ENCODE results near the gene PDE3A. TPM values are rescaled to one million over a fixed set of nuclear protein-coding genes. Genes with fewer than 3 reads are reported as not detected.

PDE3A gene
- total RNA-seq, 2 donors from 2014 or later = 78.3 to 110 TPM

GRCh38 chr12:20585055-20585625 lies 216.8 kb downstream of the PDE3A start:
- H3K4me1 ChIP-seq (ENCODE audit: control insufficient read depth in 1 of 2, low read depth in 2 of 2) = peaks cover 8 to 26% of the 10 kb centered on the region in 2 donors
- no peak overlapping the region for H3K27ac ChIP-seq
- H3K9me3 ChIP-seq = no peaks in the 10 kb centered on the region
- no peaks in the 10 kb centered on the region for H3K27me3 ChIP-seq (replicated peaks; ENCODE audit: insufficient read depth)
- peak overlapping the region; percentile 27 for H3K4me3 ChIP-seq
- no peaks in the 10 kb centered on the region for H3K36me3 ChIP-seq
- TF ChIP-seq CTCF (IDR thresholded peaks at IDR 0.05) = no peak
- DNase-seq (ENCODE audit: low spot score) (no peak), ATAC-seq (ENCODE audit: insufficient number of reproducible peaks, low FRiP score, low read depth) (no peak)

GRCh38 chr12:20585913-20586312 lies 217.6 kb downstream of the PDE3A start:
- no peak for TF ChIP-seq CTCF (IDR thresholded peaks at IDR 0.05)
- H3K36me3 ChIP-seq = no peaks in the 10 kb centered on the region
- peaks cover 8 to 26% of the 10 kb centered on the region in 2 donors for H3K4me1 ChIP-seq (ENCODE audit: control insufficient read depth in 1 of 2, low read depth in 2 of 2)
- no peak for ATAC-seq (ENCODE audit: insufficient number of reproducible peaks, low FRiP score, low read depth)
- H3K27me3 ChIP-seq (replicated peaks; ENCODE audit: insufficient read depth) = no peaks in the 10 kb centered on the region
- H3K4me3 ChIP-seq = no peak overlapping the region
- H3K9me3 ChIP-seq = no peaks in the 10 kb centered on the region
- no peak for DNase-seq (ENCODE audit: low spot score)
- H3K27ac ChIP-seq = no peak overlapping the region

- no peak for ATAC-seq (ENCODE audit: insufficient number of reproducible peaks, low FRiP score, low read depth)
- Histone ChIP-seq H3K27ac (no peak overlapping the region), H3K4me1 (ENCODE audit: control insufficient read depth in 1 of 2, low read depth in 2 of 2) (peaks cover 8 to 33% of the 10 kb centered on the region in 2 donors)
Observed at GRCh38 chr12:20588042-20588441, 219.7 kb downstream of the PDE3A start.

GRCh38 chr12:20590570-20590969 lies 222.2 kb downstream of the PDE3A start:
- peaks cover 5 to 32% of the 10 kb centered on the region in 2 donors for H3K4me1 ChIP-seq (ENCODE audit: control insufficient read depth in 1 of 2, low read depth in 2 of 2)
- no peaks in the 10 kb centered on the region for H3K27me3 ChIP-seq (replicated peaks; ENCODE audit: insufficient read depth)
- no peak for ATAC-seq (ENCODE audit: insufficient number of reproducible peaks, low FRiP score, low read depth)

More at GRCh38 chr12:20588042-20588441, 219.7 kb downstream of the PDE3A start:
- no peaks in the 10 kb centered on the region for H3K27me3 ChIP-seq (replicated peaks; ENCODE audit: insufficient read depth)
- H3K9me3 ChIP-seq = no peaks in the 10 kb centered on the region
- no peak overlapping the region for H3K4me3 ChIP-seq
- no peak for DNase-seq (ENCODE audit: low spot score)
- TF ChIP-seq CTCF (IDR thresholded peaks at IDR 0.05) = no peak
- no peaks in the 10 kb centered on the region for H3K36me3 ChIP-seq

GRCh38 chr12:20592556-20592955 lies 224.2 kb downstream of the PDE3A start:
- no peak overlapping the region for H3K27ac ChIP-seq
- no peak for TF ChIP-seq CTCF (IDR thresholded peaks at IDR 0.05)
- ATAC-seq (ENCODE audit: insufficient number of reproducible peaks, low FRiP score, low read depth) (no peak), DNase-seq (ENCODE audit: low spot score) (no peak)
- H3K4me1 ChIP-seq (ENCODE audit: control insufficient read depth in 1 of 2, low read depth in 2 of 2) = peaks cover 5 to 24% of the 10 kb centered on the region in 2 donors
- no peaks in the 10 kb centered on the region for H3K27me3 ChIP-seq (replicated peaks; ENCODE audit: insufficient read depth)
- no peak overlapping the region for H3K4me3 ChIP-seq
- H3K9me3 ChIP-seq = no peaks in the 10 kb centered on the region
- H3K36me3 ChIP-seq = no peaks in the 10 kb centered on the region

More at GRCh38 chr12:20590570-20590969, 222.2 kb downstream of the PDE3A start:
- no peak for TF ChIP-seq CTCF (IDR thresholded peaks at IDR 0.05)
- Histone ChIP-seq H3K36me3 (no peaks in the 10 kb centered on the region), H3K4me3 (no peak overlapping the region), H3K9me3 (no peaks in the 10 kb centered on the region), H3K27ac (no peak overlapping the region)
- DNase-seq (ENCODE audit: low spot score) = no peak

Measured in thoracic aorta (tissue), 2 donors.